Left ventricle myocardium inferior (tissue), 1 donor: ENCODE results near the gene OCSTAMP. TPM values are rescaled to one million over a fixed set of nuclear protein-coding genes. Genes with fewer than 3 reads are reported as not detected.

Source experiments
- DNase-seq: peaks from one replicate; pipeline ENCODE4 v3.0.0-alpha.2; 2020
- H3K27ac ChIP-seq: fragments of 200-600 bp; replicated peaks from 2 replicates; pipeline ENCODE4 v1.8.0; 2021
- H3K27me3 ChIP-seq: fragments of 200-600 bp; 2 replicates; pipeline ENCODE4 v1.8.0; 2021; ENCODE audit warnings: low read depth
- H3K36me3 ChIP-seq: fragments of 200-600 bp; 2 replicates; pipeline ENCODE4 v1.8.0; 2021
- H3K4me1 ChIP-seq: fragments of 200-600 bp; 2 replicates; pipeline ENCODE4 v1.8.0; 2021
- H3K4me3 ChIP-seq: fragments of 200-600 bp; 2 replicates; pipeline ENCODE4 v1.8.0; 2021; ENCODE audit warnings: mild to moderate bottlenecking, moderate library complexity
- H3K9me3 ChIP-seq: fragments of 200-600 bp; replicated peaks from 2 replicates; pipeline ENCODE4 v1.8.0; 2021
- CTCF ChIP-seq: fragments of 200-600 bp; IDR thresholded peaks from 2 replicates; pipeline ENCODE4 v1.8.0; 2021; ENCODE audit warnings: antibody characterized with exemption, mild to moderate bottlenecking, borderline replicate concordance
- intact Hi-C: fragments of 100-400 bp; cut with micrococcal nuclease; formaldehyde crosslinking; loops from one replicate; pipeline ENCODE4 v1.11.0; 2022
- total RNA-seq: library from RNA; stranded (reverse); fragmentation: NEBNext Ultra II Directional; extraction: Animal tissue kit (Norgen Biotek cat#: 25700); gene quantifications from one replicate; pipeline ENCODE4 v1.2.1, GENCODE V29; 2021
- donor health status: DM: no; HTN: yes; CAD: no; lungs with severe emphysema.

The OCSTAMP gene
- total RNA-seq, 1 donor from 2014 or later, result not detected

GRCh38 chr20:46551522-46552381 is 1.3 kb upstream of the OCSTAMP start:
- no peaks in the 10 kb centered on the region for H3K36me3 ChIP-seq
- H3K27me3 ChIP-seq, result peaks cover 36% of the 10 kb centered on the region
- intact Hi-C loops, result no loop called here
- no peaks in the 10 kb centered on the region for H3K4me1 ChIP-seq
- no peak overlapping the region for H3K27ac ChIP-seq
- H3K9me3 ChIP-seq, result no peaks in the 10 kb centered on the region
- no peak for DNase-seq
- no peak for TF ChIP-seq CTCF
- no peak overlapping the region for H3K4me3 ChIP-seq

GRCh38 chr20:46549188-46549972 is 1.1 kb downstream of the OCSTAMP start:
- Histone ChIP-seq H3K9me3 (no peaks in the 10 kb centered on the region), H3K27ac (no peak overlapping the region), H3K4me1 (no peaks in the 10 kb centered on the region), H3K27me3 (peaks cover 43% of the 10 kb centered on the region), H3K36me3 (no peaks in the 10 kb centered on the region), H3K4me3 (no peak overlapping the region)
- TF ChIP-seq CTCF, result no peak
- intact Hi-C loops, result no loop called here
- no peak for DNase-seq

GRCh38 chr20:46548688-46549087 is 1.8 kb downstream of the OCSTAMP start:
- intact Hi-C loops, result no loop called here

GRCh38 chr20:46547995-46548394 is 2.5 kb downstream of the OCSTAMP start:
- no peak overlapping the region for H3K4me3 ChIP-seq
- H3K4me1 ChIP-seq, result no peaks in the 10 kb centered on the region
- no peaks in the 10 kb centered on the region for H3K36me3 ChIP-seq
- H3K9me3 ChIP-seq, result no peaks in the 10 kb centered on the region
- no peak for TF ChIP-seq CTCF
- peaks cover 50% of the 10 kb centered on the region for H3K27me3 ChIP-seq
- DNase-seq, result no peak
- intact Hi-C loops, result no loop called here
- no peak overlapping the region for H3K27ac ChIP-seq

More at GRCh38 chr20:46548688-46549087, 1.8 kb downstream of the OCSTAMP start:
- H3K27me3 ChIP-seq, result peaks cover 47% of the 10 kb centered on the region
- no peak overlapping the region for H3K27ac ChIP-seq
- H3K36me3 ChIP-seq, result no peaks in the 10 kb centered on the region
- H3K9me3 ChIP-seq, result no peaks in the 10 kb centered on the region
- H3K4me3 ChIP-seq, result no peak overlapping the region
- no peak for TF ChIP-seq CTCF
- DNase-seq, result no peak
- H3K4me1 ChIP-seq, result no peaks in the 10 kb centered on the region

- Histone ChIP-seq H3K4me1 (no peaks in the 10 kb centered on the region), H3K27me3 (peaks cover 61% of the 10 kb centered on the region), H3K27ac (no peak overlapping the region), H3K9me3 (no peaks in the 10 kb centered on the region), H3K36me3 (no peaks in the 10 kb centered on the region), H3K4me3 (no peak overlapping the region)
- no peak for TF ChIP-seq CTCF
- no peak for DNase-seq
- intact Hi-C loops, result no loop called here
Measured at GRCh38 chr20:46546936-46547335, 3.5 kb downstream of the OCSTAMP start.
